IMR-90 (cell line): Measurements from ENCODE around the gene KCTD16. TPM values are rescaled to one million over a fixed set of nuclear protein-coding genes. Genes with fewer than 3 reads are reported as not detected.

ENCODE experiments used
- microRNA-seq, 2 experiments: library from miRNA; stranded (forward) in 1 of 2; unstranded in 1 of 2; fragments of 10-50 nt in 1 of 2; fragments of <30 nt in 1 of 2; gene quantifications in 1 of 2; microRNA quantifications in 1 of 2; one replicate each; pipeline versions ENCODE3 to v1.1.0; 2013 to 2020; ENCODE audit not compliant: insufficient read depth in 1 of 2, insufficient read length in 1 of 2, unreplicated experiment in 1 of 2
- polyA plus RNA-seq, 3 experiments: library from polyadenylated mRNA; depleted of rRNA; stranded (reverse); fragments of >200 nt; gene quantifications; 2 replicates each; pipeline ENCODE4 v1.2.3, GENCODE V29; 2012; ENCODE audit warnings: low replicate concordance in 1 of 3
- small RNA-seq, 5 experiments: library from RNA; depleted of rRNA; stranded (forward); fragments of <200 nt; gene quantifications; one replicate each; pipeline ENCODE3, GENCODE V24; 2012
- total RNA-seq: library from RNA; depleted of rRNA; stranded (reverse); fragments of >200 nt; gene quantifications from 2 replicates; pipeline ENCODE4 v1.2.3, GENCODE V29; 2012; rRNA removed

Gene KCTD16
- total and polyA plus RNA-seq, 2 of the 4 experiments (the other 2 are of a cell fraction): 0.43 to 1.1 TPM

Small RNAs within 50 kb of the gene (microRNA-seq; reads per million reads assigned to microRNA genes)
- gene CKS1BP5 (ENCODE audit: insufficient read depth, insufficient read length) (not detected), gene RN7SL87P (ENCODE audit: insufficient read depth, insufficient read length) (not detected)

Small RNAs within 50 kb of the gene (small RNA-seq; reads per million reads assigned to genes)
- 0 to 0.14 (median 0) reads per million in 5 experiments for gene CKS1BP5
- gene RN7SL87P: 0 to 0.60 (median 0) reads per million in 5 experiments

Other genes with a start within 250 kb of the KCTD16 start
- 172 and 192 TPM in 2 replicates for gene YIPF5, start 214 bp upstream of the KCTD16 start, total RNA-seq
- 60.0 and 64.4 TPM in 2 replicates for gene YIPF5, start 214 bp upstream of the KCTD16 start, polyA plus RNA-seq (2012; rRNA removed)